ENCODE results near the gene ZNF280B. TPM values are rescaled to one million over a fixed set of nuclear protein-coding genes. Genes with fewer than 3 reads are reported as not detected.
"Not testable (repeated sequence)": the region's sequence is repeated elsewhere in the genome, so short reads cannot be mapped to it uniquely, and the experiment has no call there.

The ZNF280B gene
- total RNA-seq, 1 experiment from 2014 or later = 7.7 TPM

- no TSS peak for BruUV-seq (replicated peaks)
- POLR2A ChIA-PET (ENCODE audit: low non-redundant PET) = no interaction called here
- no peak for DNase-seq (ENCODE audit: low spot score)
- no peaks in the 10 kb centered on the region for H3K4me1 ChIP-seq (ENCODE audit: insufficient read depth, low read length, poor library complexity, severe bottlenecking)
- TF ChIP-seq EZH2 (IDR thresholded peaks at IDR 0.05; ENCODE audit: borderline replicate concordance, low read depth, low read length, poor library complexity, severe bottlenecking) (no peak), CTCF (conservative IDR thresholded peaks at IDR 0.05; ENCODE audit: low read depth, low read length) (no peak)
- peaks cover 44% of the 10 kb centered on the region for H3K27me3 ChIP-seq (replicated peaks; ENCODE audit: insufficient read depth, low read depth, low read length, poor library complexity)
- CTCF ChIA-PET = no interaction called here
- H3K27ac ChIP-seq (ENCODE audit: low read depth, low read length, poor library complexity, severe bottlenecking) = no peak overlapping the region
- no peaks in the 10 kb centered on the region for H3K9me3 ChIP-seq (ENCODE audit: low read depth, low read length, poor library complexity, severe bottlenecking)
- no peaks in the 10 kb centered on the region for H3K36me3 ChIP-seq (ENCODE audit: insufficient read depth, low read length, poor library complexity, severe bottlenecking)
- no peak overlapping the region for H3K4me3 ChIP-seq (ENCODE audit: low read depth, low read length, poor library complexity, severe bottlenecking)
- intact Hi-C loops (cut with micrococcal nuclease; ENCODE audit: unreplicated experiment) = no loop called here
Measured at GRCh38 chr22:22442928-22443709, 65.4 kb downstream of the ZNF280B start.

DNA sequence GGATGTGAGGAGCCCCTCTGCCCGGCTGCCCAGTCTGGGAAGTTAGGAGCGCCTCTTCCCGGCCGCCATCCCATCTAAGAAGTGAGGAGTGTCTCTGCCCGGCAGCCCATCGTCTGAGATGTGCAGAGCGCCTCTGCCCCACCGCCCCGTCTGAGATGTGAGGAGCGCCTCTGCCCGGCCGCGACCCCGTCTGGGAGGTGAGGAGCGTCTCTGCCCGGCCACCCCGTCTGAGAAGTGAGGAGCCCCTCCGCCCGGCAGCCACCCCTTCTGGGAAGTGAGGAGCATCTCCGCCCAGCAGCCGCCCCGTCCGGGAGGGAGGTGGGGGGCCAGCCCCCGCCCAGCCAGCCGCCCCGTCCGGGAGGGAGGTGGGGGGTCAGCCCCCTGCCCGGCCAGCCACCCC is 66.9 kb downstream of the ZNF280B start:
- H3K4me3 ChIP-seq (ENCODE audit: low read depth, low read length, poor library complexity, severe bottlenecking); H3K27ac ChIP-seq (ENCODE audit: low read depth, low read length, poor library complexity, severe bottlenecking); H3K9me3 ChIP-seq (ENCODE audit: low read depth, low read length, poor library complexity, severe bottlenecking); BruUV-seq (replicated peaks); POLR2A ChIA-PET (ENCODE audit: low non-redundant PET); CTCF ChIA-PET; H3K4me1 ChIP-seq (ENCODE audit: insufficient read depth, low read length, poor library complexity, severe bottlenecking); DNase-seq (ENCODE audit: low spot score); H3K36me3 ChIP-seq (ENCODE audit: insufficient read depth, low read length, poor library complexity, severe bottlenecking); intact Hi-C loops (cut with micrococcal nuclease; ENCODE audit: unreplicated experiment): not testable (repeated sequence)
- peaks cover 29% of the 10 kb centered on the region for H3K27me3 ChIP-seq (replicated peaks; ENCODE audit: insufficient read depth, low read depth, low read length, poor library complexity)

DNA sequence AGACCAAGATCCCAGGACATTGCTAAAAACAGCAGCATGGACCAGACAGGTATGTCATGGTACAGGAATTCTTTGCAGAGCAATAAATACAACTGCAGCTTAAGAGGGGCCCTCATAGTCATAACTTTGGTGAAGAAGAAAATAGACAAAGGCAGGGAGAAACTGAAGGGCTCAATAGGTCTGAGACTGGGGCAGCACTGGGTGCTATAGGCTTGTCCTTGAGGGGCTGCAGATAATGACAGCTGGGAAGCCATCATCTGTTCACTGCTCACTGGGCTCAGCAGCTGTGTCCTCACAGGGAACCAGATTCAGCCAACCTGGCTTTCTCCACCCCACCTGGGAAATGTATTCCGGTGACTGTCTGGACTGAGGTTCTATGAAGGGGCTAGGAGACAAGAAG is 68.4 kb downstream of the ZNF280B start:
- H3K27ac ChIP-seq (ENCODE audit: low read depth, low read length, poor library complexity, severe bottlenecking) = no peak overlapping the region
- TF ChIP-seq CTCF (conservative IDR thresholded peaks at IDR 0.05; ENCODE audit: low read depth, low read length) (no peak), EZH2 (IDR thresholded peaks at IDR 0.05; ENCODE audit: borderline replicate concordance, low read depth, low read length, poor library complexity, severe bottlenecking) (no peak)
- no peak for DNase-seq (ENCODE audit: low spot score)
- no peak overlapping the region for H3K4me3 ChIP-seq (ENCODE audit: low read depth, low read length, poor library complexity, severe bottlenecking)
- no peaks in the 10 kb centered on the region for H3K4me1 ChIP-seq (ENCODE audit: insufficient read depth, low read length, poor library complexity, severe bottlenecking)
- peaks cover 30% of the 10 kb centered on the region for H3K27me3 ChIP-seq (replicated peaks; ENCODE audit: insufficient read depth, low read depth, low read length, poor library complexity)
- ChIA-PET POLR2A (ENCODE audit: low non-redundant PET) (no interaction called here), CTCF (no interaction called here)
- intact Hi-C loops (cut with micrococcal nuclease; ENCODE audit: unreplicated experiment) = no loop called here
- H3K36me3 ChIP-seq (ENCODE audit: insufficient read depth, low read length, poor library complexity, severe bottlenecking) = no peaks in the 10 kb centered on the region
- BruUV-seq (replicated peaks) = no TSS peak
- no peaks in the 10 kb centered on the region for H3K9me3 ChIP-seq (ENCODE audit: low read depth, low read length, poor library complexity, severe bottlenecking)

Other genes with a start within 250 kb of the ZNF280B start
- not detected in 2 replicates for gene ZNF280A, start 11.5 kb upstream of the ZNF280B start, total RNA-seq (2021)
- gene PRAME, start 50.5 kb upstream of the ZNF280B start, total RNA-seq (2021) = 14.1 and 35.4 TPM in 2 replicates
- not detected in 2 replicates for gene GGTLC2, start 135.9 kb upstream of the ZNF280B start, total RNA-seq (2021)

Measured in A673 (cell line).